PC-9 (cell line): ENCODE measurements around the gene MCTP1.

Source experiments
- CTCF ChIP-seq: fragments of 200-600 bp; sonication (generic); conservative IDR thresholded peaks from 2 replicates; pipeline ENCODE4 v1.6.1; 2017; ENCODE audit warnings: mixed run types, antibody characterized with exemption, mild to moderate bottlenecking, moderate library complexity
- EZH2 ChIP-seq: fragments of 200-600 bp; sonication (generic); IDR thresholded peaks from 2 replicates; pipeline ENCODE4 v1.8.0; 2017; ENCODE audit warnings: antibody characterized with exemption, low read depth

DNA sequence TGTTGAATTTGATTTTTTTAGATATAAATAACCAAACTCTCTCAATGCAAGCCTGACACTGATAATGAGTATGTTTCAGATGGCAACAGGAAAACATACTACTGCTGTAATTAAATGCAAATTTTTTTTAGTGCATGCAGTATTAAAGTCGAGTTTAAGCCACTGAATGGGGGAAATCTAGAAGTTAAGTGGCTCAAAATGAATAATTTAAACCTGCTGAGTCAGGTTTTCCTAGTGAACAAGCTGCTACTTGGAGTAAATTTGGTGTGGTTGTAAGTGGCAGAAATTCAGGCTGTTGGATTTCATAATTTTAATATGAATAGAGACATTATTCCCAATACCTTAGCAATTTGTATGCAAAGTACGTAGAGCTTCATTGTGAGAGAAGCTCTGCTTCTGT is 544.6 kb downstream of the MCTP1 start:
- TF ChIP-seq CTCF = no peak
- TF ChIP-seq EZH2 = no peak
